ENCODE measurements around the gene PUSL1.

DNA sequence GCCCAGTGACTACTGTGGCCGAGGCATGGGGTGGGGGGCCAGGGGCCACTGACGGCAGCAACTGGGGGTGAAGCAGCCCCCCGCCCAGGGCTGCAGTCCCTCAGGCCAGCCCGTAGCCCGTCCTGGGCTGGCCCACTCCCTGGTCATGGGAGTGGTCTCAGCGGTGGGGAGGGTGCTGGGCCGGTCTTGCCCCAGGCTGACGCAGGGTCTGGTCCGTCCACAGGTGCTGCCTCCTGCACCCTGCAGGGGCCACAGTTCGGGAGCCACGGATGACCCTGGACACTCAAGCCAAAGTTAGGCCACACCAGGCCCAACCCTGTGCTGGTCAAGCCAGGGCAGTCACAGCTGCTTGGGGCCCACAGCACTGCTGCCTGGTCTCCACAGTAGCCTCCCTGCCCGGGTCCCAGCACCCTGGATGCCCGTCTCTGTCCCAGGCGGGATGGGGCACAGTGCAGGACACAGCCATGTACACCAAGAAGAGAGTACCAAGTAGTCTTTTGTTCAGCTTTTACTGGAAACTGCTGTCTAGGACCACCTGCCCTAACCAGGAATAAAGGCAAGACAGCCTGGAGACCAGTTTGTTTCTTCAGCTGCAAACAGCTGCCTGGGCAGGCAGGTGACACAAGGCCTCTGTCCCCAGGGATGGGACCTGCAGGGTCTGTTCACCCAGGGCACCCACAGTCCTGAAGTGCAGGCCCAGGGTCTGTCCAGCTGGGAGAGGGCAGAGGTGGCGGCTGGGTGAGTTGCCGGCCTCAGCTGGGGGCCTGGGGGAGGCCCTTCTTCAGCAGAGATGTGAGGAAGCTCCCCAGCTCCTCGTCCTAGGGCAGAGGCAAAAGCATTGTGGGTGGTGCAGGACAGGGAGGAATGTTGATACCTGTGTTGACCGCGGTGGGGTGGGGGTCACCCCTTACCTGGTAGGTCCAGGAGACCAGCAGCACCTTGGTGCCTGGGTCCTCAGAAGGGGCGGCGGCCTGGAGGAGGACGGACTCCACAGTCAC, 3.0 kb downstream of the PUSL1 start:
- TF ChIP-seq, protein P1, sequence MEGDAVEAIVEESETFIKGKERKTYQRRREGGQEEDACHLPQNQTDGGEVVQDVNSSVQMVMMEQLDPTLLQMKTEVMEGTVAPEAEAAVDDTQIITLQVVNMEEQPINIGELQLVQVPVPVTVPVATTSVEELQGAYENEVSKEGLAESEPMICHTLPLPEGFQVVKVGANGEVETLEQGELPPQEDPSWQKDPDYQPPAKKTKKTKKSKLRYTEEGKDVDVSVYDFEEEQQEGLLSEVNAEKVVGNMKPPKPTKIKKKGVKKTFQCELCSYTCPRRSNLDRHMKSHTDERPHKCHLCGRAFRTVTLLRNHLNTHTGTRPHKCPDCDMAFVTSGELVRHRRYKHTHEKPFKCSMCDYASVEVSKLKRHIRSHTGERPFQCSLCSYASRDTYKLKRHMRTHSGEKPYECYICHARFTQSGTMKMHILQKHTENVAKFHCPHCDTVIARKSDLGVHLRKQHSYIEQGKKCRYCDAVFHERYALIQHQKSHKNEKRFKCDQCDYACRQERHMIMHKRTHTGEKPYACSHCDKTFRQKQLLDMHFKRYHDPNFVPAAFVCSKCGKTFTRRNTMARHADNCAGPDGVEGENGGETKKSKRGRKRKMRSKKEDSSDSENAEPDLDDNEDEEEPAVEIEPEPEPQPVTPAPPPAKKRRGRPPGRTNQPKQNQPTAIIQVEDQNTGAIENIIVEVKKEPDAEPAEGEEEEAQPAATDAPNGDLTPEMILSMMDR (conservative IDR thresholded peaks at IDR 0.05; ENCODE audit: low read depth, low read length), result no peak
- TF ChIP-seq EZH2 (IDR thresholded peaks at IDR 0.05; ENCODE audit: low read length, unreplicated experiment), result no peak
- no peak for TF ChIP-seq EZH2phosphoT487 (IDR thresholded peaks at IDR 0.05; ENCODE audit: borderline replicate concordance, low read length)

Data from PC-3 (cell line).